ENCODE data around the gene FKBP4. TPM values are rescaled to one million over a fixed set of nuclear protein-coding genes. Genes with fewer than 3 reads are reported as not detected.
"Not testable (repeated sequence)": the region's sequence is repeated elsewhere in the genome, so short reads cannot be mapped to it uniquely, and the experiment has no call there.

Gene FKBP4
- total RNA-seq, 2 donors from 2014 or later = 29.0 to 29.8 TPM

GRCh38 chr12:2769866-2770533 is 24.8 kb upstream of the FKBP4 start:
- intact Hi-C loops (cut with DNase I) = no loop called here
- Histone ChIP-seq H3K27ac (no peak overlapping the region), H3K4me3 (no peak overlapping the region), H3K9me3 (no peaks in the 10 kb centered on the region), H3K4me1 (peaks cover 48% of the 10 kb centered on the region), H3K27me3 (no peaks in the 10 kb centered on the region), H3K36me3 (replicated peaks in 1 of 2; ENCODE audit: insufficient read depth in 1 of 2, low read depth in 2 of 2) (no peaks in the 10 kb centered on the region)
- no peak for ATAC-seq
- DNase-seq = no peak
- 73 to 85% methylated on average over 9 to 11 of the region's 11 CpGs for WGBS, 2 donors
- TF ChIP-seq CTCF (IDR thresholded peaks at IDR 0.05) = no peak

GRCh38 chr12:2770544-2770943 is 24.2 kb upstream of the FKBP4 start:
- WGBS, 2 donors = 94 to 97% methylated on average over 3 of the region's 3 CpGs
- DNase-seq; intact Hi-C loops (cut with DNase I); H3K36me3 ChIP-seq (replicated peaks in 1 of 2; ENCODE audit: insufficient read depth in 1 of 2, low read depth in 2 of 2); H3K4me3 ChIP-seq; H3K27me3 ChIP-seq; H3K9me3 ChIP-seq; ATAC-seq; H3K27ac ChIP-seq: not testable (repeated sequence)
- H3K4me1 ChIP-seq = peaks cover 48% of the 10 kb centered on the region

- intact Hi-C loops (cut with DNase I) = no loop called here
- Histone ChIP-seq H3K9me3 (no peaks in the 10 kb centered on the region), H3K36me3 (replicated peaks in 1 of 2; ENCODE audit: insufficient read depth in 1 of 2, low read depth in 2 of 2) (no peaks in the 10 kb centered on the region), H3K27ac (no peak overlapping the region), H3K4me3 (no peak overlapping the region), H3K4me1 (peaks cover 50% of the 10 kb centered on the region), H3K27me3 (no peaks in the 10 kb centered on the region)
- DNase-seq (no peak), ATAC-seq (no peak)
- TF ChIP-seq POLR2A (IDR thresholded peaks at IDR 0.05) (no peak), CTCF (IDR thresholded peaks at IDR 0.05) (no peak)
- WGBS, 2 donors = 66 to 75% methylated on average over 3 to 4 of the region's 4 CpGs
Measured at GRCh38 chr12:2772370-2772769, 22.4 kb upstream of the FKBP4 start.

- DNase-seq = no peak
- Histone ChIP-seq H3K9me3 (no peaks in the 10 kb centered on the region), H3K4me1 (peaks cover 50% of the 10 kb centered on the region), H3K27ac (no peak overlapping the region), H3K36me3 (replicated peaks in 1 of 2; ENCODE audit: insufficient read depth in 1 of 2, low read depth in 2 of 2) (no peaks in the 10 kb centered on the region), H3K27me3 (no peaks in the 10 kb centered on the region), H3K4me3 (no peak overlapping the region)
- no peak for ATAC-seq
- intact Hi-C loops (cut with DNase I) = no loop called here
- TF ChIP-seq POLR2A (IDR thresholded peaks at IDR 0.05) (no peak), CTCF (IDR thresholded peaks at IDR 0.05) (no peak)
- WGBS, 2 donors = 79 to 85% methylated on average over 14 to 19 of the region's 19 CpGs
Measured at GRCh38 chr12:2773199-2773875, 21.4 kb upstream of the FKBP4 start.

- H3K4me1 ChIP-seq = peaks cover 41% of the 10 kb centered on the region
- H3K4me3 ChIP-seq = no peak overlapping the region
- TF ChIP-seq POLR2A (IDR thresholded peaks at IDR 0.05) = no peak
- no peak for TF ChIP-seq CTCF (IDR thresholded peaks at IDR 0.05)
- H3K36me3 ChIP-seq (replicated peaks in 1 of 2; ENCODE audit: insufficient read depth in 1 of 2, low read depth in 2 of 2) = no peaks in the 10 kb centered on the region
- ATAC-seq = peak; percentile 97
- H3K27ac ChIP-seq = peak overlapping the region in 3 of 4 donors; percentile 10 to 29 (median 17)
- no peaks in the 10 kb centered on the region for H3K27me3 ChIP-seq
- intact Hi-C loops (cut with DNase I) = no loop called here
- peak; percentile 84 to 94 (median 92) for DNase-seq
- no peaks in the 10 kb centered on the region for H3K9me3 ChIP-seq
- WGBS, 2 donors = 48 to 55% methylated on average over 7 of the region's 8 CpGs
Measured at GRCh38 chr12:2775431-2775830, 19.3 kb upstream of the FKBP4 start.
